Fibroblast of mammary gland (primary cell): ENCODE results near the gene LAPTM5.

ENCODE experiments used
- DNase-seq: peaks from one replicate; pipeline ENCODE4 v3.0.0-alpha.2; 2010; ENCODE audit warnings: low read depth
- H3K4me3 ChIP-seq: 2 replicates; pipeline ENCODE4 v1.5.1; 2011; ENCODE audit warnings: low read depth, mild to moderate bottlenecking, low read length, moderate library complexity; ENCODE audit not compliant: control insufficient read depth
- TF ChIP-seq, protein P1 (sequence below): conservative IDR thresholded peaks from 2 replicates; pipeline ENCODE4 v1.5.1; 2011; ENCODE audit warnings: low read depth, low read length, inconsistent platforms; ENCODE audit not compliant: control insufficient read depth, insufficient read depth

Gene LAPTM5, protein sequence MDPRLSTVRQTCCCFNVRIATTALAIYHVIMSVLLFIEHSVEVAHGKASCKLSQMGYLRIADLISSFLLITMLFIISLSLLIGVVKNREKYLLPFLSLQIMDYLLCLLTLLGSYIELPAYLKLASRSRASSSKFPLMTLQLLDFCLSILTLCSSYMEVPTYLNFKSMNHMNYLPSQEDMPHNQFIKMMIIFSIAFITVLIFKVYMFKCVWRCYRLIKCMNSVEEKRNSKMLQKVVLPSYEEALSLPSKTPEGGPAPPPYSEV

DNA sequence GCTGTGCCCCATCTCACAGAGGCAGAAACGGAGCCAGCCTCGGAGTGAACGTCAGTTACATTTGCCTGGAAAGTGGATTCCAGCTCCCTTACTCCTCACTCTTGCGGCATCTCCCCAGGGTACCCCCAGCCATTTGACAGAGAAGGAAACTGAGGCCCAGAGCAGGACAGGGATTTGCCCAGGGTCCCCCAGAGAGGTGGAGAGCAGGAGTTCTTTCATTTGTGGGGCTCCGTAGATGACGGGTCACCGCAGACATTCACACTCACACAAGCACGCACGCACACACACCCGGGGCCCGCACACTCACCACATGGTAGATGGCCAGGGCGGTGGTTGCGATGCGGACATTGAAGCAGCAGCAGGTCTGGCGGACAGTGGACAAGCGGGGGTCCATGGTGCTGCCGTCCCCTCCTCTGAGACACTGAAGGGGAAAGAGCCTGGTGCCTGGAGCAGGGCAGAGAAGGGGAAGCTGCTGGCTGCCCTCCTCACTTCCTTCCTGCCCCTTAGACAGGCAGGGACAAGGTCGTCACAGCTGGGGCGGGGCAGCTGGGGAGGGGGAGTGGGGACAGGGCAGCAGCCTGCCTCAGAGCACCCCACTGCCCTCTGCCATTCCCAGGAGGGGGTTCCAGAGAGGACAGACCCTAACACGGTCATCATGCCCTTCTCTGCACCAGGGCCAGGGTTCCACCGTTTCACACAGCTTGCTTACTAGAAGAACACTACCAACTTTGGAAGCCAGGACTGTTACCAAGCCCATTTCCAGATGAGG is at the start of gene LAPTM5:
TSS of gene LAPTM5 (minus strand) at position 423 of the 769 bp plus-strand sequence. CDS start at position 394, 29 bp downstream.
- no peak for DNase-seq
- no peak within 1 kb of the TSS for H3K4me3 ChIP-seq
- TF ChIP-seq, protein P1, sequence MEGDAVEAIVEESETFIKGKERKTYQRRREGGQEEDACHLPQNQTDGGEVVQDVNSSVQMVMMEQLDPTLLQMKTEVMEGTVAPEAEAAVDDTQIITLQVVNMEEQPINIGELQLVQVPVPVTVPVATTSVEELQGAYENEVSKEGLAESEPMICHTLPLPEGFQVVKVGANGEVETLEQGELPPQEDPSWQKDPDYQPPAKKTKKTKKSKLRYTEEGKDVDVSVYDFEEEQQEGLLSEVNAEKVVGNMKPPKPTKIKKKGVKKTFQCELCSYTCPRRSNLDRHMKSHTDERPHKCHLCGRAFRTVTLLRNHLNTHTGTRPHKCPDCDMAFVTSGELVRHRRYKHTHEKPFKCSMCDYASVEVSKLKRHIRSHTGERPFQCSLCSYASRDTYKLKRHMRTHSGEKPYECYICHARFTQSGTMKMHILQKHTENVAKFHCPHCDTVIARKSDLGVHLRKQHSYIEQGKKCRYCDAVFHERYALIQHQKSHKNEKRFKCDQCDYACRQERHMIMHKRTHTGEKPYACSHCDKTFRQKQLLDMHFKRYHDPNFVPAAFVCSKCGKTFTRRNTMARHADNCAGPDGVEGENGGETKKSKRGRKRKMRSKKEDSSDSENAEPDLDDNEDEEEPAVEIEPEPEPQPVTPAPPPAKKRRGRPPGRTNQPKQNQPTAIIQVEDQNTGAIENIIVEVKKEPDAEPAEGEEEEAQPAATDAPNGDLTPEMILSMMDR: no peak

DNA sequence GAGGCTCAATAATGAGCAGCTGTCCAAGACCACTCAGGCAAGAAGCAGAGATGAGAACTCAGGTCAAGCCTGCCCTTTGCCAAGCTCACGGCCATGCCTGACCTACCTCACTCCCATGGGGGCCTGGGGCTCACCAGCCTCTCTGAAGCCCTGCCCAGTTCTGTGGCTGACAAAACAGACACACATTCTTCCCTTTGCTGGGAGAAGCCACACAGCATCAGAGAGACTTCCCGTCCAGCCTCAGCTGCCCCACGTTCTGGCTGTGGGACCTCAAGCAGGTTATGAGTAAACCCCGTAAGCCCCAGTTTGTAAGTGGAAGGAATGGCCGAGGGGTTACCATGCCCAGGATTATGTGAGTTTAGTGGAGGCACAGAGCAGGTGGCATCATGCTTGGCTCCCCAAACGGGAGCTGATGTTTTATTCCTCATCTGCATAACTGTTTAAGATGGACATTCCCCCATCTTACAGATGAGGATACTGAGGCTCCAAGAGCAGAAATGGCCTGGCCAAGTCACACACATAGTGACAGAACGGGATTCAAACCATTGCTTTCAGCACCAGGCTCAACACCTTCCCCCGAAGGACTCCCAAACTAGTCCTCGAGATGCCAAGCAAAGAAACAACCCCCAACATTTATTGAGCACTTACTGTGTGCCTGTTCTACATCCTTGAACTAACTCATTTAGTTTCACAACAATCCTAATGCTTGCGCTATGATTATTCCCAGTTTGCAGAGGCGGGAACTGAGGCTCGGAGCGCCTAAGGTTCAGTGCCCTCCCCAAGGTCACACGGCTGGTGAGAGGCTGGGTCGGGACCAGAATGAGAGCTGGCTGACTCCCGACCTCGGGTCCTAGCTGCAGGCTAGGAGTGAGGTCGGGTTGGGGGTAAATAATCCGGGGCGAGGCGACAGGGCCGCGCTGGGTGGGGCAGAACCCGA is 49.1 kb upstream of the LAPTM5 start:
- no peak overlapping the region for H3K4me3 ChIP-seq
- no peak for DNase-seq
- TF ChIP-seq, protein P1: no peak

DNA sequence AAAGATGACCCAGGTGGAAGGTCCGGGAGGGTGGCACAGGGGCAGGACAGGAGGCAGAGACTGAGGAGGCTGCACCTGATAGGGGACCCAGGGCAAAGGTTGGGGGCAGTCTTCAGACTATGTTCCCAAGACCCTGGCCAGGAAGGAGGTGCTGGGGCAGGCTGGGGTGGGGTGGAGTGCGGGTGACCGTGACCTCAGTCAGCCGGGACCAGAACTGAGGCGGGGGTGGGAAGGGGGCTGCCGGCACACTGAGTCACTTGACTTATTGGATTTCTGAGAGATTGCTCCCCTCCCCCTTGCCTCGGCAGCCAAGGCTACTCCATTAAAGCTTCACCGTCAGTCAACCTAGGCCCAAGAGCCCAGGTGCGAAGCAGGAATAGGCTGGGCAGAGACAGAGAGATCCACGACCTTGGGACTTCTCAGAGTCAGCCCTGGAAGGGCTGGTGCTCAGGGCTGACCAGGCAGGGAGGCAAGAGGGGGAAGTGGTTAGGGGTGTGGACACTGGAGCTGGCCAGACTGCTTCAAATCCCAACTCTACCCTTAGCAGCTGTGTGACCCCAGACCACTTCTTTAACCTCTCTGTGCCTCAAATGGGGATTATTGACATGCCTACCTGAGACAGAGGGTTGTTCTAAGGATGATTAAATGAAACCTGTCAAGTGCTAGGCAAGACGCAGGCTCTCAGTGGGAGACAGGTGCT is 47.9 kb upstream of the LAPTM5 start:
- TF ChIP-seq, protein P1: no peak
- H3K4me3 ChIP-seq: no peak overlapping the region
- DNase-seq: no peak

DNA sequence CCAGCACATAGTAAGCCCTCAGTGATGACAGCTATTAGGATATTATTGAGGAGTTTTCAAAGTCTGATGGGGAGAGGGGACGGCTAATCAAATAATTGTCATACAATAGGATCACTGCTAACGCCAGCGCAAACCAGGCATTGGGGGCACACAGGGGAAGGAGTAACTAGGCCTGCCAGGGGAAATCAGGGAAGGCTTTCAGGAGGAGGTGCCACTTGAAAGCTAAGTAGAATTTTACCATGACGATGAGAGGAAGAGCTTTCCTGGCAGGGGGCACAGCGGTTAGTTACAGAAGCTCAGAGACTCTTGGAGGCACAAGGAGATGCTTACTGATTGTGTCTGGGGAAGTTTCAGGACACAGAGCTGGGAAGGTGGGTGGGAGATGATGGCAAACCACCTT is 47.2 kb upstream of the LAPTM5 start:
- TF ChIP-seq, protein P1: no peak
- H3K4me3 ChIP-seq: no peak overlapping the region
- DNase-seq: no peak

DNA sequence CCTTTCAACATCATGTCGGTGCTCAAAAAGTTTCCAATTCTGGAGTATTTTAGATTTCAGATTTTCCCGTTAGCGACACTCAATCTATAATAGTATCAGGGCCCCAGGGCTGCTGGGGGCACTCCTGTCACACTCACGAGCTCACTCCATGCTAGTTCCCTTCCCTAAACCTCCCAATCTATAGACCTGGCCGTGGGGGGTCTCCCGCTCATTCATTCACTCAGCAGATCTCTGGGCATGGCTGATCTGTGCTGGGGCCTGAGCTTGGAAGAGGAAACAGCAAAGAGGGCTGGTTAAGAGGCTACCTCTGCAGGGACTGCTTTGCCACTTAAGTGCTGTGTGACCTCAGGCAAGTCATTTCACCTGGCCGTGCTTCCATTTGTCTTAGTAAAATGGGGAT is 46.8 kb upstream of the LAPTM5 start:
- no peak for DNase-seq
- TF ChIP-seq, protein P1: no peak
- H3K4me3 ChIP-seq: no peak overlapping the region

DNA sequence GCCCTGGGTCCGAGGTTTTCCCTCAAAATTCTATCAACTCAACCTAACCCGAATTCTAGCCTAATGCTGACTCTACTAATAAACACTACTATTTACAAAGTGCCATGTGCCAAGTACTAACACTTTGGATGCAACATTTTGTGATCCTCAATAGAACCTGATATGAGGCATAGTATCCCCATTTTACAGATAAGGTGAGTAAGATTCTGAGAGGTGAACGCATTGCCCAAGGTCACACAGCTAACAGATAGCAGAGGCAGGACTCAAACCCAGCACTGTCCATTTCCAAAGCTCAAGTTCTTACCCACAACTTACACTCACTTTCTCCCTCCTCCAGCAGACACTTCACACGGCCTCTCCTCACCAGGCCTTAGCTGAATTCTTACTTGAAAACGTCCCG is 46.0 kb upstream of the LAPTM5 start:
- no peak overlapping the region for H3K4me3 ChIP-seq
- TF ChIP-seq, protein P1: no peak
- DNase-seq: no peak
